Esophagus squamous epithelium (tissue), 4 donors: ENCODE results near the gene LNX2.

Experiments used
- POLR2A ChIP-seq, 4 donors: fragments of 450-650 bp; IDR thresholded peaks; one replicate each; pipeline ENCODE4 v1.6.1; 2017; ENCODE audit warnings: antibody characterized with exemption in 4 of 4, mild to moderate bottlenecking in 4 of 4, moderate library complexity in 3 of 4
- TF ChIP-seq, protein P1 (sequence below), 6 experiments: fragments of 450-650 bp in 4 of 6; fragments of 200-600 bp in 2 of 6; sonication (generic) in 2 of 6; IDR thresholded peaks; one replicate each; pipeline ENCODE4 v1.5.1; 2016 to 2019; ENCODE audit warnings: antibody characterized with exemption in 6 of 6, mild to moderate bottlenecking in 4 of 6, moderate library complexity in 4 of 6

DNA sequence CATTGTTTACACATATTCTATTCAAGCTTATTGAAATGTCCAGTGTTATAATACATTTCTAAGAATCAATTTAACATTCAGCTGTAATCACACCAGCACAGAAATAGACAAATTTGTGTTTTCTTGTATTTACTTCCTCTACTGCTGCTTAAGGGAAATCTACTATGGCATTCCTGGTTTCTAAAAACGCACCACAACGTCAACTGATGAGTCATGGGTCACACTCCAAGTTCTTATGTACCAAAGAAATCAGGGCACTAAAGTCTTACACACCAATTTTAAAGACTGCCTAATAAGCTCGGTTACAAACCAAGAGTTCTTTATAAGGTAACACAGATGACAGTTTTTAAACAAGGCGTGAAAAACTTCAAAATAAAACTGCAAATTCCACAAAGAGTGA lies 13.2 kb downstream of the LNX2 start:
- TF ChIP-seq, protein P1, sequence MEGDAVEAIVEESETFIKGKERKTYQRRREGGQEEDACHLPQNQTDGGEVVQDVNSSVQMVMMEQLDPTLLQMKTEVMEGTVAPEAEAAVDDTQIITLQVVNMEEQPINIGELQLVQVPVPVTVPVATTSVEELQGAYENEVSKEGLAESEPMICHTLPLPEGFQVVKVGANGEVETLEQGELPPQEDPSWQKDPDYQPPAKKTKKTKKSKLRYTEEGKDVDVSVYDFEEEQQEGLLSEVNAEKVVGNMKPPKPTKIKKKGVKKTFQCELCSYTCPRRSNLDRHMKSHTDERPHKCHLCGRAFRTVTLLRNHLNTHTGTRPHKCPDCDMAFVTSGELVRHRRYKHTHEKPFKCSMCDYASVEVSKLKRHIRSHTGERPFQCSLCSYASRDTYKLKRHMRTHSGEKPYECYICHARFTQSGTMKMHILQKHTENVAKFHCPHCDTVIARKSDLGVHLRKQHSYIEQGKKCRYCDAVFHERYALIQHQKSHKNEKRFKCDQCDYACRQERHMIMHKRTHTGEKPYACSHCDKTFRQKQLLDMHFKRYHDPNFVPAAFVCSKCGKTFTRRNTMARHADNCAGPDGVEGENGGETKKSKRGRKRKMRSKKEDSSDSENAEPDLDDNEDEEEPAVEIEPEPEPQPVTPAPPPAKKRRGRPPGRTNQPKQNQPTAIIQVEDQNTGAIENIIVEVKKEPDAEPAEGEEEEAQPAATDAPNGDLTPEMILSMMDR (IDR thresholded peaks at IDR 0.05): no peak
- no peak for TF ChIP-seq POLR2A (IDR thresholded peaks at IDR 0.05)
